Gastrocnemius medialis (tissue), 4 donors: ENCODE results near the gene CDS2. TPM values are rescaled to one million over a fixed set of nuclear protein-coding genes. Genes with fewer than 3 reads are reported as not detected.
A peak's percentile ranks its signal among the peaks of the same experiment; 100 is the strongest.

ENCODE experiments used
- ATAC-seq, 2 donors: fragments of 150-250 bp; one replicate each; pipeline ENCODE4 v1.9.1; 2016
- DNase-seq, 2 donors: peaks; one replicate each; pipeline ENCODE4 v3.0.0-alpha.2; 2019
- H3K27ac ChIP-seq, 4 donors: fragments of 200-600 bp; sonication (generic); 1 replicate in 1 of 4; 2 replicates in 3 of 4; pipeline ENCODE4 v1.5.1; 2016 to 2018; ENCODE audit warnings: mild to moderate bottlenecking in 2 of 4, moderate library complexity in 1 of 4
- H3K27me3 ChIP-seq, 3 donors: fragments of 200-600 bp; sonication (generic) in 2 of 3; 1 replicate in 1 of 3; 2 replicates in 2 of 3; pipeline versions ENCODE4 v1.5.1 to v1.6.0; 2016 to 2019; ENCODE audit warnings: mild to moderate bottlenecking in 1 of 3, moderate library complexity in 1 of 3
- H3K36me3 ChIP-seq, 2 donors: fragments of 200-600 bp; sonication (generic) in 1 of 2; one replicate each; pipeline ENCODE4 v1.5.1; 2017 to 2018
- H3K4me1 ChIP-seq, 2 donors: fragments of 200-600 bp; sonication (generic) in 1 of 2; one replicate each; pipeline ENCODE4 v1.5.1; 2016 to 2017; ENCODE audit warnings: mild to moderate bottlenecking in 2 of 2
- H3K4me3 ChIP-seq, 4 donors: fragments of 200-600 bp; sonication (generic) in 3 of 4; 1 replicate in 1 of 4; 2 replicates in 3 of 4; pipeline ENCODE4 v1.5.1; 2016 to 2019; ENCODE audit warnings: mild to moderate bottlenecking in 2 of 4
- H3K9me3 ChIP-seq, 3 donors: fragments of 200-600 bp; sonication (generic) in 2 of 3; 1 replicate in 1 of 3; 2 replicates in 2 of 3; pipeline ENCODE4 v1.5.1; 2016 to 2019
- CTCF ChIP-seq, 5 experiments: fragments of 450-650 bp in 3 of 5; fragments of 200-600 bp in 2 of 5; sonication (generic) in 2 of 5; IDR thresholded peaks in 4 of 5; conservative IDR thresholded peaks in 1 of 5; 1 replicate in 4 of 5; 2 replicates in 1 of 5; pipeline ENCODE4 v1.5.1; 2016 to 2019; ENCODE audit warnings: antibody characterized with exemption in 5 of 5, mild to moderate bottlenecking in 3 of 5, moderate library complexity in 3 of 5
- POLR2A ChIP-seq, 2 donors: fragments of 450-650 bp; IDR thresholded peaks; one replicate each; pipeline ENCODE4 v1.6.1; 2017; ENCODE audit warnings: antibody characterized with exemption in 2 of 2, mild to moderate bottlenecking in 2 of 2, moderate library complexity in 2 of 2
- in situ Hi-C, 4 donors: fragments of 200-750 bp; cut with MboI; loops; one replicate each; pipeline versions ENCODE4 v1.15.0 to v1.8.0; 2017; ENCODE audit warnings: low sequenced_read_pairs in 4 of 4
- intact Hi-C: fragments of 100-400 bp; cut with DNase I; formaldehyde crosslinking; loops from one replicate; pipeline ENCODE4 v1.15.1; 2023; ENCODE audit warnings: low total_unique reads
- total RNA-seq, 4 donors: library from RNA; depleted of rRNA; stranded (reverse); fragments of >200 nt; gene quantifications; one replicate each; pipeline versions ENCODE4 v1.1.0 to v1.2.3, GENCODE V29; 2016

CDS2 gene
- total RNA-seq, 4 donors from 2014 or later = 9.0 to 18.5 (median 14.5) TPM

- Histone ChIP-seq H3K27ac (peak overlapping the region; percentile 84 to 89 (median 87)), H3K4me3 (no peak overlapping the region), H3K27me3 (no peaks in the 10 kb centered on the region), H3K36me3 (no peaks in the 10 kb centered on the region), H3K9me3 (no peaks in the 10 kb centered on the region), H3K4me1 (peaks cover 49 to 82% of the 10 kb centered on the region in 2 donors)
- DNase-seq (peak; percentile 83 to 85), ATAC-seq (peak; percentile 94)
- intact Hi-C loops = loop anchor here (2.0 kb wide), 1 partner anchor 24 kb away; the partner anchor contains the start of gene CDS2
- TF ChIP-seq CTCF (IDR thresholded peaks at IDR 0.05 in 4 of 5, conservative IDR thresholded peaks at IDR 0.05 in 1 of 5) (no peak), POLR2A (IDR thresholded peaks at IDR 0.05) (peak in 1 of 2 donors; percentile 40)
- in situ Hi-C loops = no loop called here
These were observed 23.6 kb downstream of the CDS2 start for GRCh38 chr20:5150226-5151076.

GRCh38 chr20:5153152-5153467 is 26.3 kb downstream of the CDS2 start:
- ATAC-seq (no peak), DNase-seq (no peak)
- H3K27ac ChIP-seq = peak overlapping the region; percentile 84 to 89 (median 87)
- no peaks in the 10 kb centered on the region for H3K27me3 ChIP-seq
- no peak for TF ChIP-seq CTCF (IDR thresholded peaks at IDR 0.05 in 4 of 5, conservative IDR thresholded peaks at IDR 0.05 in 1 of 5)
- no peak for TF ChIP-seq POLR2A (IDR thresholded peaks at IDR 0.05)
- intact Hi-C loops = no loop called here
- in situ Hi-C loops = no loop called here
- no peak overlapping the region for H3K4me3 ChIP-seq
- no peaks in the 10 kb centered on the region for H3K9me3 ChIP-seq
- H3K4me1 ChIP-seq = peaks cover 40 to 83% of the 10 kb centered on the region in 2 donors
- no peaks in the 10 kb centered on the region for H3K36me3 ChIP-seq

- peaks cover 39 to 78% of the 10 kb centered on the region in 2 donors for H3K4me1 ChIP-seq
- intact Hi-C loops = no loop called here
- ATAC-seq = no peak
These were observed 27.1 kb downstream of the CDS2 start for GRCh38 chr20:5153612-5154542.

GRCh38 chr20:5154543-5154925 is 27.7 kb downstream of the CDS2 start:
- peaks cover 36 to 74% of the 10 kb centered on the region in 2 donors for H3K4me1 ChIP-seq
- no peaks in the 10 kb centered on the region for H3K36me3 ChIP-seq
- no peaks in the 10 kb centered on the region for H3K9me3 ChIP-seq
- in situ Hi-C loops (no loop called here), intact Hi-C loops (no loop called here)
- no peak for ATAC-seq
- TF ChIP-seq CTCF (IDR thresholded peaks at IDR 0.05 in 4 of 5, conservative IDR thresholded peaks at IDR 0.05 in 1 of 5) (no peak), POLR2A (IDR thresholded peaks at IDR 0.05) (no peak)
- peak overlapping the region; percentile 84 to 89 (median 87) for H3K27ac ChIP-seq
- no peak overlapping the region for H3K4me3 ChIP-seq
- DNase-seq = no peak
- no peaks in the 10 kb centered on the region for H3K27me3 ChIP-seq

More at GRCh38 chr20:5153612-5154542, 27.1 kb downstream of the CDS2 start:
- Histone ChIP-seq H3K27ac (peak overlapping the region; percentile 84 to 89 (median 87)), H3K36me3 (no peaks in the 10 kb centered on the region), H3K9me3 (no peaks in the 10 kb centered on the region), H3K27me3 (no peaks in the 10 kb centered on the region), H3K4me3 (no peak overlapping the region)
- TF ChIP-seq POLR2A (IDR thresholded peaks at IDR 0.05) = no peak
- TF ChIP-seq CTCF (IDR thresholded peaks at IDR 0.05 in 4 of 5, conservative IDR thresholded peaks at IDR 0.05 in 1 of 5) = no peak
- no peak for DNase-seq
- in situ Hi-C loops = no loop called here
